Measurements from ENCODE around the gene KRTAP12-1. TPM values are rescaled to one million over a fixed set of nuclear protein-coding genes. Genes with fewer than 3 reads are reported as not detected.

Gene KRTAP12-1
- total RNA-seq, 1 donor from 2014 or later: not detected

GRCh38 chr21:44723177-44724131, 41.5 kb upstream of the KRTAP12-1 start:
- H3K36me3 ChIP-seq (ENCODE audit: control insufficient read depth, insufficient read depth, low read length): no peaks in the 10 kb centered on the region
- peaks cover under 1% of the 10 kb centered on the region for H3K27me3 ChIP-seq (ENCODE audit: control insufficient read depth, insufficient read depth, low read length)
- no peak overlapping the region for H3K4me3 ChIP-seq (ENCODE audit: low read depth, low read length)
- no peak for TF ChIP-seq CTCF (IDR thresholded peaks at IDR 0.05; ENCODE audit: insufficient read depth, low read length, severe bottlenecking)
- DNase-seq (ENCODE audit: low read depth) (no peak), FAIRE-seq (no peak)

GRCh38 chr21:44722731-44723130, 40.8 kb upstream of the KRTAP12-1 start:
- H3K36me3 ChIP-seq (ENCODE audit: control insufficient read depth, insufficient read depth, low read length): no peaks in the 10 kb centered on the region
- no peak for FAIRE-seq
- no peak for TF ChIP-seq CTCF (IDR thresholded peaks at IDR 0.05; ENCODE audit: insufficient read depth, low read length, severe bottlenecking)
- DNase-seq (ENCODE audit: low read depth): no peak
- no peak overlapping the region for H3K4me3 ChIP-seq (ENCODE audit: low read depth, low read length)
- H3K27me3 ChIP-seq (ENCODE audit: control insufficient read depth, insufficient read depth, low read length): peaks cover 2% of the 10 kb centered on the region

DNA sequence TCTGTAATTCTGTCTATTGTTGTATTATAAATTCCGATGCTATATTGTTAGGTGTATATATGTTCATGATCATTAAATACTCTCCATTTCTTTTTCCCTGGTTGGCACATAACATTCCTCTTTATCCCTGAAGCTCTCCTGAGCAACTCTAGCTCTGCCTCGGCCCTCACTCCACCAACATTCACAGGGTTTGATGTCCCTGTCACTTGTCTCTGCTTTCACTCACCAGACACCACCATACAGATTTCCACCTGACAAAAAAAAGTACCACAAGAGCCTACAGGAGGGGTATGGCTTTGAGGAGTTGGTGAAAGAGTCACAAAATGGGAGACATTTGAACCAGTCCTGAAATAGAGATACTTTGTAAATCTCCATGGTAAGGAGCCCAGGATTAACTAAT, 38.2 kb upstream of the KRTAP12-1 start:
- no peak for DNase-seq (ENCODE audit: low read depth)
- H3K27me3 ChIP-seq (ENCODE audit: control insufficient read depth, insufficient read depth, low read length): peaks cover 2% of the 10 kb centered on the region
- no peak for FAIRE-seq
- no peaks in the 10 kb centered on the region for H3K36me3 ChIP-seq (ENCODE audit: control insufficient read depth, insufficient read depth, low read length)
- H3K4me3 ChIP-seq (ENCODE audit: low read depth, low read length): no peak overlapping the region
- no peak for TF ChIP-seq CTCF (IDR thresholded peaks at IDR 0.05; ENCODE audit: insufficient read depth, low read length, severe bottlenecking)

GRCh38 chr21:44718571-44718970, 36.6 kb upstream of the KRTAP12-1 start:
- no peak overlapping the region for H3K4me3 ChIP-seq (ENCODE audit: low read depth, low read length)
- FAIRE-seq: no peak
- no peak for TF ChIP-seq CTCF (IDR thresholded peaks at IDR 0.05; ENCODE audit: insufficient read depth, low read length, severe bottlenecking)
- no peaks in the 10 kb centered on the region for H3K36me3 ChIP-seq (ENCODE audit: control insufficient read depth, insufficient read depth, low read length)
- H3K27me3 ChIP-seq (ENCODE audit: control insufficient read depth, insufficient read depth, low read length): peaks cover 4% of the 10 kb centered on the region
- no peak for DNase-seq (ENCODE audit: low read depth)

DNA sequence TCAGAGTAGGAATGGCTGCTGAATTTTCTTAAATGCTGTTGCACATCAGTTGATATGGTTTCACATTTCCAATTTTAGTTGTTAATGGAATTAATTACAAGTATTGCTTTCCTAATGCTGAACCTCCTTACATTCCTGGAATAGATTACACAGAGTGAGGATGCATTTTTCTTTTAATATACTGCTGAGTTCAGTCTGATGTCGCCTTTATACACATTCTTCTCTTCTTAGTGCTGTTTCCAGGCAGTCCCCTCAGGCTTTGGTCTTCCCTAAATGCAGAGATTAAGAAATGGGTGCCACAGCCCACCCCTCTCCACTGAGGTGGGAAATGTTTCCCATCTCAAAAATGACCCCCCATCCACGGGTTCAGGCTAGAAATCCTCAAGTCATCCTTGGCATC, 36.1 kb upstream of the KRTAP12-1 start:
- H3K4me3 ChIP-seq (ENCODE audit: low read depth, low read length): no peak overlapping the region
- peaks cover 4% of the 10 kb centered on the region for H3K27me3 ChIP-seq (ENCODE audit: control insufficient read depth, insufficient read depth, low read length)
- no peaks in the 10 kb centered on the region for H3K36me3 ChIP-seq (ENCODE audit: control insufficient read depth, insufficient read depth, low read length)
- FAIRE-seq (no peak), DNase-seq (ENCODE audit: low read depth) (no peak)
- TF ChIP-seq CTCF (IDR thresholded peaks at IDR 0.05; ENCODE audit: insufficient read depth, low read length, severe bottlenecking): no peak

All from bronchial epithelial cell (primary cell).